ENCODE measurements around the gene SNRPE.
A peak's percentile ranks its signal among the peaks of the same experiment; 100 is the strongest.

The SNRPE gene

GRCh38 chr1:203858975-203859374 is 2.4 kb upstream of the SNRPE start:
- Histone ChIP-seq H3K27me3 (ENCODE audit: insufficient read depth, low read length, poor library complexity, severe bottlenecking) (no peaks in the 10 kb centered on the region), H3K4me3 (ENCODE audit: low read length, poor library complexity, severe bottlenecking) (no peak overlapping the region), H4K20me1 (ENCODE audit: insufficient read depth, low read length, poor library complexity, severe bottlenecking) (peaks cover 18% of the 10 kb centered on the region), H3K36me3 (ENCODE audit: insufficient read depth, low read length) (peaks cover 23% of the 10 kb centered on the region; the same call in 1 of the 2 replicates), H3K79me2 (ENCODE audit: insufficient read depth, low read length) (peaks cover 26% of the 10 kb centered on the region), H3K9ac (ENCODE audit: low read depth, low read length, poor library complexity, severe bottlenecking) (no peak overlapping the region), H3K4me2 (ENCODE audit: low read depth, low read length, poor library complexity, severe bottlenecking) (no peak overlapping the region), H3K9me2 (replicated peaks; ENCODE audit: low read depth, low read length) (no peaks in the 10 kb centered on the region), H3F3A (ENCODE audit: low read depth) (peaks cover 5% of the 10 kb centered on the region; the same call in 1 of the 2 replicates), H2AFZ (ENCODE audit: low read length) (no peak overlapping the region), H3K4me1 (ENCODE audit: insufficient read depth, low read length, poor library complexity, severe bottlenecking) (peaks cover 18% of the 10 kb centered on the region), H3K9me3 (ENCODE audit: insufficient read depth, low read depth, low read length) (no peaks in the 10 kb centered on the region)
- TF ChIP-seq EZH2phosphoT487 (IDR thresholded peaks at IDR 0.05; ENCODE audit: borderline replicate concordance) (no peak), CTCF (conservative IDR thresholded peaks at IDR 0.05; ENCODE audit: low read length) (no peak)

- H3K9me2 ChIP-seq (replicated peaks; ENCODE audit: low read depth, low read length) = no peaks in the 10 kb centered on the region
- H3K9me3 ChIP-seq (ENCODE audit: insufficient read depth, low read depth, low read length) = no peaks in the 10 kb centered on the region
- peaks cover 24% of the 10 kb centered on the region; the same call in 1 of the 2 replicates for H3K36me3 ChIP-seq (ENCODE audit: insufficient read depth, low read length)
- H3K4me1 ChIP-seq (ENCODE audit: insufficient read depth, low read length, poor library complexity, severe bottlenecking) = peaks cover 18% of the 10 kb centered on the region
- H3F3A ChIP-seq (ENCODE audit: low read depth) = 0 out of 2 replicates have a peak, but pooled peaks cover 2% of the 10 kb centered on the region
- peak overlapping the region; percentile 74 for H2AFZ ChIP-seq (ENCODE audit: low read length)
- H4K20me1 ChIP-seq (ENCODE audit: insufficient read depth, low read length, poor library complexity, severe bottlenecking) = peaks cover 27% of the 10 kb centered on the region
- no peak overlapping the region for H3K9ac ChIP-seq (ENCODE audit: low read depth, low read length, poor library complexity, severe bottlenecking)
- H3K79me2 ChIP-seq (ENCODE audit: insufficient read depth, low read length) = peaks cover 41% of the 10 kb centered on the region
- H3K4me2 ChIP-seq (ENCODE audit: low read depth, low read length, poor library complexity, severe bottlenecking) = peak overlapping the region; percentile 43
- H3K4me3 ChIP-seq (ENCODE audit: low read length, poor library complexity, severe bottlenecking) = no peak overlapping the region
- H3K27me3 ChIP-seq (ENCODE audit: insufficient read depth, low read length, poor library complexity, severe bottlenecking) = no peaks in the 10 kb centered on the region
- TF ChIP-seq EZH2phosphoT487 (IDR thresholded peaks at IDR 0.05; ENCODE audit: borderline replicate concordance) = no peak
Measured at GRCh38 chr1:203860396-203861025, 888 bp upstream of the SNRPE start.

- Histone ChIP-seq H3K9ac (ENCODE audit: low read depth, low read length, poor library complexity, severe bottlenecking) (no peak overlapping the region), H2AFZ (ENCODE audit: low read length) (no peak overlapping the region), H3K4me1 (ENCODE audit: insufficient read depth, low read length, poor library complexity, severe bottlenecking) (peaks cover 16% of the 10 kb centered on the region), H3K4me2 (ENCODE audit: low read depth, low read length, poor library complexity, severe bottlenecking) (no peak overlapping the region), H3K79me2 (ENCODE audit: insufficient read depth, low read length) (peaks cover 43% of the 10 kb centered on the region), H3K27me3 (ENCODE audit: insufficient read depth, low read length, poor library complexity, severe bottlenecking) (no peaks in the 10 kb centered on the region), H4K20me1 (ENCODE audit: insufficient read depth, low read length, poor library complexity, severe bottlenecking) (peaks cover 38% of the 10 kb centered on the region), H3F3A (ENCODE audit: low read depth) (peaks cover 10% of the 10 kb centered on the region; the same call in 1 of the 2 replicates), H3K9me2 (replicated peaks; ENCODE audit: low read depth, low read length) (no peaks in the 10 kb centered on the region), H3K4me3 (ENCODE audit: low read length, poor library complexity, severe bottlenecking) (no peak overlapping the region), H3K9me3 (ENCODE audit: insufficient read depth, low read depth, low read length) (no peaks in the 10 kb centered on the region), H3K36me3 (ENCODE audit: insufficient read depth, low read length) (peaks cover 62% of the 10 kb centered on the region)
- no peak for TF ChIP-seq EZH2phosphoT487 (IDR thresholded peaks at IDR 0.05; ENCODE audit: borderline replicate concordance)
- no peak for TF ChIP-seq CTCF (conservative IDR thresholded peaks at IDR 0.05; ENCODE audit: low read length)
Measured at GRCh38 chr1:203867802-203868201, 6.4 kb downstream of the SNRPE start.

- Histone ChIP-seq H2AFZ (ENCODE audit: low read length) (no peak overlapping the region), H4K20me1 (ENCODE audit: insufficient read depth, low read length, poor library complexity, severe bottlenecking) (peaks cover 18% of the 10 kb centered on the region), H3K4me1 (ENCODE audit: insufficient read depth, low read length, poor library complexity, severe bottlenecking) (peaks cover 6% of the 10 kb centered on the region), H3K9ac (ENCODE audit: low read depth, low read length, poor library complexity, severe bottlenecking) (no peak overlapping the region), H3K27me3 (ENCODE audit: insufficient read depth, low read length, poor library complexity, severe bottlenecking) (no peaks in the 10 kb centered on the region), H3K9me2 (replicated peaks; ENCODE audit: low read depth, low read length) (no peaks in the 10 kb centered on the region), H3F3A (ENCODE audit: low read depth) (peaks cover 10% of the 10 kb centered on the region; the same call in 1 of the 2 replicates), H3K79me2 (ENCODE audit: insufficient read depth, low read length) (peaks cover 19% of the 10 kb centered on the region), H3K36me3 (ENCODE audit: insufficient read depth, low read length) (peaks cover 52% of the 10 kb centered on the region), H3K4me3 (ENCODE audit: low read length, poor library complexity, severe bottlenecking) (no peak overlapping the region), H3K9me3 (ENCODE audit: insufficient read depth, low read depth, low read length) (no peaks in the 10 kb centered on the region), H3K4me2 (ENCODE audit: low read depth, low read length, poor library complexity, severe bottlenecking) (no peak overlapping the region)
- TF ChIP-seq EZH2phosphoT487 (IDR thresholded peaks at IDR 0.05; ENCODE audit: borderline replicate concordance) (no peak), CTCF (conservative IDR thresholded peaks at IDR 0.05; ENCODE audit: low read length) (no peak)
Measured at GRCh38 chr1:203870245-203870644, 8.8 kb downstream of the SNRPE start.

Data from Loucy (cell line).